22Rv1 (cell line): ENCODE data around the gene SIX1.
A peak's percentile ranks its signal among the peaks of the same experiment; 100 is the strongest.

Experiments used
- ZFX ChIP-seq: fragments of 450-650 bp; IDR thresholded peaks from 2 replicates; pipeline ENCODE4 v1.6.1; 2017; ENCODE audit warnings: antibody characterized with exemption, borderline replicate concordance
- TF ChIP-seq, protein P1 (sequence below): fragments of 450-650 bp; IDR thresholded peaks from 2 replicates; pipeline ENCODE4 v1.5.1; 2017; ENCODE audit warnings: mild to moderate bottlenecking

DNA sequence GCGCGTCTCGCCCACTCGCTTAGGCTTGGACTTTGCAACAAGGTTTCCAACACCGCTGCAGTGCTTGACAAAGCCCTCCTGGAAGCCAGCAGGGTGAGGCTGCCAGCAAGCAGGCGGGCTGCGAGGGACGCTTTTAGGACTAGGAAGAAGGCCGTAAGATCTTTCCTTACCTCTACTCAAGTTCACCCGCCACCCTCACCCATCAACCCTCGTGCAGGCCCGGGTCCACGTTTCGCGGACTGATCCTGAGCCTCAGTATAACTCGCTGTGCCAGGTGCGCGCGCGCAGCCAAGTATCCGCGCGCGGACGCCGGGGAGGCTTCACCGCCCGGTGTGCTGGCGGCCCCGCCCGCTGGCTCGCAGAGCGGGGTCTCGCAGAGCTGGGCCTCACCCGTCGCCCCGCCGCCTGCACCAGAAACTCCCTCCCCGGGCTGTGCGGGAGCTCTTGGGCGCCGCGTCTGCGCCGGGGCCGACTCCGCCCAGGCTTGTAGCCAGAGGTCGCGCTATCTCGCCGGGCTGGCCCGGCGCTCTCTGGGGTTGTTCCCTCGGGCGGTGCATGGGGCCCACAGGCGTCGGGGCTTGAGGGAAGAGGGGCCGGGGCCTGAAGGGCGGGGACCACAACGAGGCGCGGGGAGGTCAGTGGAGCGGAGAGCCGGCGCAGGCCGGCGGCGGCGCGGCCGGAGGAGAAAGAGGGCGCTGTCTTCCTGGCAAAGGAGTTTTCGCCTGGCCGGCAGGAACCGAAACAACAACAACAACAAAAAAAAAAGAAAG is 7.6 kb upstream of the SIX1 start:
- TF ChIP-seq, protein P1, sequence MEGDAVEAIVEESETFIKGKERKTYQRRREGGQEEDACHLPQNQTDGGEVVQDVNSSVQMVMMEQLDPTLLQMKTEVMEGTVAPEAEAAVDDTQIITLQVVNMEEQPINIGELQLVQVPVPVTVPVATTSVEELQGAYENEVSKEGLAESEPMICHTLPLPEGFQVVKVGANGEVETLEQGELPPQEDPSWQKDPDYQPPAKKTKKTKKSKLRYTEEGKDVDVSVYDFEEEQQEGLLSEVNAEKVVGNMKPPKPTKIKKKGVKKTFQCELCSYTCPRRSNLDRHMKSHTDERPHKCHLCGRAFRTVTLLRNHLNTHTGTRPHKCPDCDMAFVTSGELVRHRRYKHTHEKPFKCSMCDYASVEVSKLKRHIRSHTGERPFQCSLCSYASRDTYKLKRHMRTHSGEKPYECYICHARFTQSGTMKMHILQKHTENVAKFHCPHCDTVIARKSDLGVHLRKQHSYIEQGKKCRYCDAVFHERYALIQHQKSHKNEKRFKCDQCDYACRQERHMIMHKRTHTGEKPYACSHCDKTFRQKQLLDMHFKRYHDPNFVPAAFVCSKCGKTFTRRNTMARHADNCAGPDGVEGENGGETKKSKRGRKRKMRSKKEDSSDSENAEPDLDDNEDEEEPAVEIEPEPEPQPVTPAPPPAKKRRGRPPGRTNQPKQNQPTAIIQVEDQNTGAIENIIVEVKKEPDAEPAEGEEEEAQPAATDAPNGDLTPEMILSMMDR = peak; percentile 81
- TF ChIP-seq ZFX = no peak
